ENCODE measurements around the gene CTTNBP2. TPM values are rescaled to one million over a fixed set of nuclear protein-coding genes. Genes with fewer than 3 reads are reported as not detected.

CTTNBP2 gene
- total RNA-seq, 2 donors from 2014 or later, result 5.2 to 6.5 TPM

GRCh38 chr7:117889611-117890010 is 16.4 kb upstream of the CTTNBP2 start:
- no peak overlapping the region for H3K27ac Mint-ChIP-seq
- no peaks in the 10 kb centered on the region for H3K9me3 Mint-ChIP-seq

GRCh38 chr7:117888627-117889026 is 15.4 kb upstream of the CTTNBP2 start:
- Mint-ChIP-seq H3K27me3 (ENCODE audit: insufficient read depth) (no peaks in the 10 kb centered on the region), H3K36me3 (ENCODE audit: low read depth) (no peaks in the 10 kb centered on the region), H3K9me3 (no peaks in the 10 kb centered on the region), H3K27ac (no peak overlapping the region), H3K4me3 (no peak overlapping the region), H3K4me1 (peaks cover 3% of the 10 kb centered on the region)
- H3K4me3 ChIP-seq (ENCODE audit: low read length), result no peak overlapping the region
- no peaks in the 10 kb centered on the region for H3K27me3 ChIP-seq (ENCODE audit: control insufficient read depth, insufficient read depth, low read length, poor library complexity, severe bottlenecking)
- H3K27ac ChIP-seq (ENCODE audit: low read depth, low read length), result no peak overlapping the region
- TF ChIP-seq CTCF (conservative IDR thresholded peaks at IDR 0.05), result no peak
- H3K4me1 ChIP-seq (ENCODE audit: control insufficient read depth, insufficient read depth, low read length), result no peaks in the 10 kb centered on the region
- no peaks in the 10 kb centered on the region for H3K36me3 ChIP-seq (ENCODE audit: control insufficient read depth, insufficient read depth, low read length)
- no peak for DNase-seq
- no peaks in the 10 kb centered on the region for H3K9me3 ChIP-seq (ENCODE audit: control insufficient read depth, low read length)
- WGBS, 2 experiments (ENCODE audit: insufficient coverage in 1 of 2, insufficient read length in 1 of 2), result 91 to 95% methylated on average over 1 of the region's 1 CpG
- H3K9ac ChIP-seq (ENCODE audit: extremely low read depth, low read length, poor library complexity, severe bottlenecking), result no peak overlapping the region

More at GRCh38 chr7:117889611-117890010, 16.4 kb upstream of the CTTNBP2 start:
- TF ChIP-seq CTCF (conservative IDR thresholded peaks at IDR 0.05), result no peak
- Mint-ChIP-seq H3K4me1 (peaks cover 3% of the 10 kb centered on the region), H3K4me3 (no peak overlapping the region), H3K27me3 (ENCODE audit: insufficient read depth) (no peaks in the 10 kb centered on the region), H3K36me3 (ENCODE audit: low read depth) (no peaks in the 10 kb centered on the region)
- no peak for DNase-seq
- Histone ChIP-seq H3K4me3 (ENCODE audit: low read length) (no peak overlapping the region), H3K9me3 (ENCODE audit: control insufficient read depth, low read length) (no peaks in the 10 kb centered on the region), H3K27me3 (ENCODE audit: control insufficient read depth, insufficient read depth, low read length, poor library complexity, severe bottlenecking) (no peaks in the 10 kb centered on the region), H3K27ac (ENCODE audit: low read depth, low read length) (no peak overlapping the region), H3K9ac (ENCODE audit: extremely low read depth, low read length, poor library complexity, severe bottlenecking) (no peak overlapping the region), H3K4me1 (ENCODE audit: control insufficient read depth, insufficient read depth, low read length) (no peaks in the 10 kb centered on the region), H3K36me3 (ENCODE audit: control insufficient read depth, insufficient read depth, low read length) (no peaks in the 10 kb centered on the region)

- no peaks in the 10 kb centered on the region for H3K4me1 Mint-ChIP-seq
Measured at GRCh38 chr7:117882594-117882993, 9.4 kb upstream of the CTTNBP2 start.

More at GRCh38 chr7:117882594-117882993, 9.4 kb upstream of the CTTNBP2 start:
- Histone ChIP-seq H3K9ac (ENCODE audit: extremely low read depth, low read length, poor library complexity, severe bottlenecking) (no peak overlapping the region), H3K36me3 (ENCODE audit: control insufficient read depth, insufficient read depth, low read length) (no peaks in the 10 kb centered on the region), H3K4me3 (ENCODE audit: low read length) (no peak overlapping the region), H3K9me3 (ENCODE audit: control insufficient read depth, low read length) (no peaks in the 10 kb centered on the region), H3K27ac (ENCODE audit: low read depth, low read length) (no peak overlapping the region), H3K4me1 (ENCODE audit: control insufficient read depth, insufficient read depth, low read length) (no peaks in the 10 kb centered on the region), H3K27me3 (ENCODE audit: control insufficient read depth, insufficient read depth, low read length, poor library complexity, severe bottlenecking) (no peaks in the 10 kb centered on the region)
- 95 to 100% methylated on average over 1 to 2 of the region's 2 CpGs for WGBS, 2 experiments (ENCODE audit: insufficient coverage in 1 of 2, insufficient read length in 1 of 2)
- peaks cover 4% of the 10 kb centered on the region for H3K27me3 Mint-ChIP-seq (ENCODE audit: insufficient read depth)
- H3K4me3 Mint-ChIP-seq, result no peak overlapping the region
- H3K9me3 Mint-ChIP-seq, result no peaks in the 10 kb centered on the region
- DNase-seq, result no peak
- TF ChIP-seq CTCF (conservative IDR thresholded peaks at IDR 0.05), result no peak
- no peaks in the 10 kb centered on the region for H3K36me3 Mint-ChIP-seq (ENCODE audit: low read depth)
- H3K27ac Mint-ChIP-seq, result no peak overlapping the region
